ENCODE results near the gene CFAP119.

CFAP119 gene

DNA sequence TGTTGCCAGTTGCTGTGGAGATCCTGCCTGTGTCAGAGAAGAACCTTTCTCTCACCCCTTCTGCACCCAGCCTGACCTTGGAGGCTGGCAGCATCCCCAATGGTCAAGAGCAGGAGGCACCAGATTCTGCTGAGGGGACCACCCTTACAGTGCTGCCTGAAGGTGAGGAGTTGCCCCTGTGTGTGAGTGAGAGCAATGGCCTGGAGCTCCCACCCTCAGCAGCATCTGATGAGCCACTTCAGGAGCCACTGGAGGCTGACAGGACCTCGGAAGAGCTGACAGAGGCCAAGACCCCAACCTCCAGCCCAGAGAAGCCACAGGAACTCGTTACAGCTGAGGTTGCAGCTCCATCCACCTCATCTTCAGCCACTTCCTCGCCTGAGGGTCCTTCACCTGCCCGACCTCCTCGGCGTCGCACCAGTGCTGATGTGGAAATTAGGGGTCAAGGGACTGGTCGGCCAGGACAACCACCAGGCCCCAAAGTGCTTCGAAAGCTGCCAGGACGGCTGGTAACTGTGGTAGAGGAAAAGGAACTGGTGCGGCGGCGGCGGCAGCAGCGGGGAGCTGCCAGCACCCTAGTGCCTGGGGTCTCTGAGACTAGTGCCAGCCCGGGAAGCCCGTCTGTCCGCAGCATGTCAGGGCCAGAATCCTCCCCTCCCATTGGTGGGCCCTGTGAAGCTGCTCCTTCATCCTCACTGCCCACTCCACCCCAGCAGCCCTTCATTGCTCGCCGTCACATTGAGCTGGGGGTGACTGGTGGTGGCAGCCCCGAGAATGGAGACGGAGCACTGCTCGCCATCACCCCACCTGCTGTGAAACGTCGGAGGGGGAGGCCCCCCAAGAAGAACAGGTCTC, 23.8 kb downstream of the CFAP119 start:
- H2AFZ ChIP-seq (ENCODE audit: low read length) = no peak overlapping the region
- H3K36me3 ChIP-seq (ENCODE audit: insufficient read depth, low read length) = peaks cover 77% of the 10 kb centered on the region

GRCh38 chr16:30736995-30737793, 24.7 kb downstream of the CFAP119 start:
- Histone ChIP-seq H3K9me3 (ENCODE audit: low read length) (no peaks in the 10 kb centered on the region), H3K4me3 (ENCODE audit: low read depth, low read length, poor library complexity, severe bottlenecking) (no peak overlapping the region), H4K20me1 (ENCODE audit: insufficient read depth, low read length) (no peaks in the 10 kb centered on the region), H3K27me3 (ENCODE audit: insufficient read depth, low read length) (no peaks in the 10 kb centered on the region), H3K36me3 (ENCODE audit: insufficient read depth, low read length) (peaks cover 82% of the 10 kb centered on the region), H3K9me2 (ENCODE audit: low read depth, low read length) (no peaks in the 10 kb centered on the region), H3K79me2 (ENCODE audit: insufficient read depth, low read length) (no peaks in the 10 kb centered on the region), H3K9ac (ENCODE audit: low read length) (no peak overlapping the region), H3K4me2 (ENCODE audit: low read length) (no peak overlapping the region), H3K4me1 (ENCODE audit: insufficient read depth, low read length, severe bottlenecking) (no peaks in the 10 kb centered on the region), H3K27ac (ENCODE audit: low read depth, low read length, poor library complexity, severe bottlenecking) (no peak overlapping the region), H3F3A (ENCODE audit: insufficient read depth, low read length) (no peaks in the 10 kb centered on the region), H2AFZ (ENCODE audit: low read length) (no peak overlapping the region)
- no peak for TF ChIP-seq CTCF (IDR thresholded peaks at IDR 0.05; ENCODE audit: low read length)
- no peak for TF ChIP-seq EZH2 (IDR thresholded peaks at IDR 0.05; ENCODE audit: borderline replicate concordance, low read length)

More for the DNA sequence above, 23.8 kb downstream of the CFAP119 start:
- Histone ChIP-seq H3K27ac (ENCODE audit: low read depth, low read length, poor library complexity, severe bottlenecking) (no peak overlapping the region), H3K9me3 (ENCODE audit: low read length) (no peaks in the 10 kb centered on the region), H4K20me1 (ENCODE audit: insufficient read depth, low read length) (no peaks in the 10 kb centered on the region), H3K9me2 (ENCODE audit: low read depth, low read length) (no peaks in the 10 kb centered on the region), H3F3A (ENCODE audit: insufficient read depth, low read length) (no peaks in the 10 kb centered on the region), H3K4me3 (ENCODE audit: low read depth, low read length, poor library complexity, severe bottlenecking) (no peak overlapping the region), H3K27me3 (ENCODE audit: insufficient read depth, low read length) (no peaks in the 10 kb centered on the region), H3K9ac (ENCODE audit: low read length) (no peak overlapping the region), H3K4me1 (ENCODE audit: insufficient read depth, low read length, severe bottlenecking) (no peaks in the 10 kb centered on the region), H3K4me2 (ENCODE audit: low read length) (no peak overlapping the region), H3K79me2 (ENCODE audit: insufficient read depth, low read length) (no peaks in the 10 kb centered on the region)
- no peak for TF ChIP-seq EZH2 (IDR thresholded peaks at IDR 0.05; ENCODE audit: borderline replicate concordance, low read length)
- TF ChIP-seq CTCF (IDR thresholded peaks at IDR 0.05; ENCODE audit: low read length) = no peak

GRCh38 chr16:30731411-30731810, 30.5 kb downstream of the CFAP119 start:
- H3K27ac ChIP-seq (ENCODE audit: low read depth, low read length, poor library complexity, severe bottlenecking) = no peak overlapping the region
- no peaks in the 10 kb centered on the region for H3K9me3 ChIP-seq (ENCODE audit: low read length)
- no peak overlapping the region for H3K4me3 ChIP-seq (ENCODE audit: low read depth, low read length, poor library complexity, severe bottlenecking)
- H3K27me3 ChIP-seq (ENCODE audit: insufficient read depth, low read length) = no peaks in the 10 kb centered on the region
- H3K4me1 ChIP-seq (ENCODE audit: insufficient read depth, low read length, severe bottlenecking) = no peaks in the 10 kb centered on the region
- no peaks in the 10 kb centered on the region for H3K9me2 ChIP-seq (ENCODE audit: low read depth, low read length)
- no peaks in the 10 kb centered on the region for H3K79me2 ChIP-seq (ENCODE audit: insufficient read depth, low read length)
- no peaks in the 10 kb centered on the region for H3F3A ChIP-seq (ENCODE audit: insufficient read depth, low read length)
- H4K20me1 ChIP-seq (ENCODE audit: insufficient read depth, low read length) = no peaks in the 10 kb centered on the region
- no peak overlapping the region for H3K9ac ChIP-seq (ENCODE audit: low read length)
- H2AFZ ChIP-seq (ENCODE audit: low read length) = no peak overlapping the region
- peaks cover 86% of the 10 kb centered on the region for H3K36me3 ChIP-seq (ENCODE audit: insufficient read depth, low read length)
- TF ChIP-seq CTCF (IDR thresholded peaks at IDR 0.05; ENCODE audit: low read length) (no peak), EZH2 (IDR thresholded peaks at IDR 0.05; ENCODE audit: borderline replicate concordance, low read length) (no peak)
- H3K4me2 ChIP-seq (ENCODE audit: low read length) = no peak overlapping the region

All from OCI-LY1 (cell line).